HCEC 1CT (cell line): ENCODE measurements around the gene SLC6A11.

Source experiments
- DNase-seq: peaks from one replicate; pipeline ENCODE4 v3.0.0-alpha.2; 2017

SLC6A11 gene

GRCh38 chr3:10957976-10958749 lies 142.1 kb downstream of the SLC6A11 start:
- no peak for DNase-seq

GRCh38 chr3:10960255-10960654 lies 144.2 kb downstream of the SLC6A11 start:
- DNase-seq: no peak

GRCh38 chr3:10961921-10962320 lies 145.9 kb downstream of the SLC6A11 start:
- no peak for DNase-seq

- no peak for DNase-seq
These were observed 146.5 kb downstream of the SLC6A11 start for GRCh38 chr3:10962481-10963036.

GRCh38 chr3:10964537-10965167 lies 148.6 kb downstream of the SLC6A11 start:
- no peak for DNase-seq

- no peak for DNase-seq
These were observed 152.4 kb downstream of the SLC6A11 start for GRCh38 chr3:10968401-10968800.

- no peak for DNase-seq
These were observed 154.4 kb downstream of the SLC6A11 start for GRCh38 chr3:10970306-10970960.

- no peak for DNase-seq
These were observed 156.2 kb downstream of the SLC6A11 start for GRCh38 chr3:10972072-10972782.

GRCh38 chr3:10973046-10973595 lies 157.1 kb downstream of the SLC6A11 start:
- no peak for DNase-seq

- no peak for DNase-seq
These were observed 158.1 kb downstream of the SLC6A11 start for GRCh38 chr3:10974131-10974530.

GRCh38 chr3:10974746-10975375 lies 158.8 kb downstream of the SLC6A11 start:
- no peak for DNase-seq

GRCh38 chr3:10975695-10976234 lies 159.7 kb downstream of the SLC6A11 start:
- DNase-seq: no peak

GRCh38 chr3:10976770-10977169 lies 160.7 kb downstream of the SLC6A11 start:
- no peak for DNase-seq

- DNase-seq: peak; percentile 8
These were observed 162.0 kb downstream of the SLC6A11 start for GRCh38 chr3:10977892-10978510.

- DNase-seq: no peak
These were observed 162.9 kb downstream of the SLC6A11 start for GRCh38 chr3:10978956-10979355.

GRCh38 chr3:10980312-10980711 lies 164.3 kb downstream of the SLC6A11 start:
- no peak for DNase-seq

- DNase-seq: no peak
These were observed 165.0 kb downstream of the SLC6A11 start for GRCh38 chr3:10981031-10981430.

GRCh38 chr3:10981961-10982360 lies 165.9 kb downstream of the SLC6A11 start:
- no peak for DNase-seq

GRCh38 chr3:10982782-10983181 lies 166.8 kb downstream of the SLC6A11 start:
- DNase-seq: no peak

GRCh38 chr3:10983219-10983916 lies 167.3 kb downstream of the SLC6A11 start:
- peak; percentile 7 for DNase-seq
